ENCODE results near the gene DPP8. TPM values are rescaled to one million over a fixed set of nuclear protein-coding genes. Genes with fewer than 3 reads are reported as not detected.

Gene DPP8
- total RNA-seq, 4 donors from 2014 or later, result 33.1 to 52.5 (median 40.5) TPM

- no peak for TF ChIP-seq CTCF (IDR thresholded peaks at IDR 0.05; ENCODE audit: low read depth)
Observed at GRCh38 chr15:65532738-65533051, 15.2 kb upstream of the DPP8 start.

DNA sequence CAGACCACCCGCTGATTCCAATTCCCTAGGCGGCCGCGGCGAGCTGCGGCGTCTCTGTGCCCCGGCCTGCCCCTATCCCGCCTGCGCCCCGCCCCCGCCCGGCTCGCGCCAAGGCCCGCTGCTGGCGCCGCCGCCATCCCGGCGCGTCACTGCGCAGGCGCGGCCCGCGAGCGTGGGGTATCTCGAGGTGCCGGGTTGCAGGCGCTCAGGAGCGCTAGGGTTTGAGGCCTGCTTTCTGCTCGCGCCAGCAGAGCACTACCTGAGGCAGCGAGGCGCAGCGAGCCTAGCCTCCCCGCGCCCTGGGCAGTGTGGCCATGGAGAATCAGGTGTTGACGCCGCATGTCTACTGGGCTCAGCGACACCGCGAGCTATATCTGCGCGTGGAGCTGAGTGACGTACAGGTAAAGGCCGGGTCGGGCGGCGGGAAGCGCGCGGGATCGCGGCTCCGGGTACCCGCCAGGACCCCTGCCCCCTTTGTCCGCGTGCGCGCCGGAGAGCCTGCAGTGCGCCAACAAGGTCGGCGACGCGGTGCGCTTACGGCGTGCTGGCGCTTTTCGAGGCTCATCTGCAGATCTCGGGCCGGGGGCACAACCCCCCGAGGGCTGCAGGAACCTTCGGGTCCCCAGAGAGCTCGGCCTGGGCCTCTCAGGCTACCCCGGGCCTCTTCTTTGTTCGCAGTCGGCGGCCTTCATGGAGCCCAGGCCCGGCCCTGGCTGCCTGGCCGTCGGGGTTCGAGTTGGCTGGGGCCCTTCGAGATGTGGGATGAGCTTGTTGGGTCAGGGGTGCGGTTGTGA lies 13.0 kb upstream of the DPP8 start, which contains the start of gene HACD3:
Gene HACD3, plus strand, starts transcription at position 146 of the 794 bp plus-strand sequence. Its CDS starts 169 bp downstream, at position 315.
- TF ChIP-seq CTCF (IDR thresholded peaks at IDR 0.05; ENCODE audit: low read depth), result no peak

GRCh38 chr15:65529762-65530317 lies 12.4 kb upstream of the DPP8 start:
- no peak for TF ChIP-seq CTCF (IDR thresholded peaks at IDR 0.05; ENCODE audit: low read depth)

DNA sequence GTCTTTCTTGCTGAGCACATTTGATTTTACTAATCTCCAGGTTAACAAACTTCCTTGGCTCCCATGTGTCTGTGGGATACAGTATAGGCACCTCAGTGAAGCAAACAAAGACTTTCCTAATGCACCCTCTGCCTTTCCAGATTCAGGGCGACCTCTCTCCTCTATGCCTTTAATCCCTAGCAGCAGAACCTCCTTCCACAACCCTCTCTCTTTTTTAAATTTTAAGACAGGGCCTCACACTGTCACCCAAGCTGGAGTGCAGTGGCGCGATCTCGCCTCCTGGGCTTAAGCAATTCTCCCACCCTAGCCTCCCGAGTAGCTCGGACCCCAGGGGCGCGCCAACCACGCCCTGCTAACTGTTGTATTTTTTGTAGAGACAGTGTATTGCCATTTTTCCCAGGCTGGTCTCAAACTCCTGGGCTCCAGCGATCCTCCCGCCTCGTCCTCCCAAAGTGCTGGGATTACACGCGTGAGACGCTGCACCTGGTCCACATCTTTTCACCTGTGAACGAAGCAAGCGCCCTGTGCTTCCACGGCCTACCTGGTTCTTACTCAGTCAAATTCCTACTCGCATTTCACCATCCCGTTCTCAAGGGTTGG lies 11.1 kb upstream of the DPP8 start:
- no peak for TF ChIP-seq CTCF (IDR thresholded peaks at IDR 0.05; ENCODE audit: low read depth)

DNA sequence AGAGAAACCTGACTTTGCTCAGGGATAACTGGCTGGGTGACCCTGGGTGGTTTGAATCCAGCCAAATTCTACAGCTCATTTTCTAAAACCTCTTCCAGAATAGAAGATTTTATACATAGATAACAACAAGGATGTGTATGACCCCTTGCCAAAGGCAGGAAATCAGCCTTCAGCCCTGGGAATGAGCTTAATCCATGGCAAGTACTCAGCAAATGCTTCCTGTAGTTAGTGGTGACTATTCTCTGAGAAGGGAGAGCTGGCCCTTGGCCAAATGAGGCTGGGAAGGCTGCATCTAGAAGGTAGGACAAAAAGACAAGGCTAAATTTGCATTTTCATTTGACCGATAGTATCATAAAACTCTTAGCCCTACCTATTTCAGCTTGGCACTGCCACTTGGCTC lies 8.1 kb upstream of the DPP8 start:
- TF ChIP-seq CTCF (IDR thresholded peaks at IDR 0.05; ENCODE audit: low read depth), result no peak

DNA sequence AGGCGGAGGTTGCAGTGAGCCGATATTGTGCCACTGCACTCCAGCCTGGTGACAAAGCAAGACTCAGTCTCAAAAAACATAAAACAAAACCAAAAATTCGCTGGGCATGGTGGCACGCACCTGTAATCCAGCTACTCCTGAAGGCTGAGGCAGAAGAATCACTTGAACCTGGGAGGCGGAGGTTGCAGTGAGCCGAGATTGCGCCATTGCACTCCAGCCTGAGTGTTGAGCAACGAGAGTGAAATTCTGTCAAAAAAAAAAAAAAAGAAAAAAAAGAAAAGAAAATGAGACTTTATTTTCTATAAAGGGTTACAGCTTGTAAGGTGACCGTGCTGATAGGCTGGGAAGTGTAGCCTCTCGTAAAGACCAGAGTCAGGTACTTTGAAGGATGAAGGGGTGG lies 6.7 kb upstream of the DPP8 start:
- TF ChIP-seq CTCF (IDR thresholded peaks at IDR 0.05; ENCODE audit: low read depth), result no peak

DNA sequence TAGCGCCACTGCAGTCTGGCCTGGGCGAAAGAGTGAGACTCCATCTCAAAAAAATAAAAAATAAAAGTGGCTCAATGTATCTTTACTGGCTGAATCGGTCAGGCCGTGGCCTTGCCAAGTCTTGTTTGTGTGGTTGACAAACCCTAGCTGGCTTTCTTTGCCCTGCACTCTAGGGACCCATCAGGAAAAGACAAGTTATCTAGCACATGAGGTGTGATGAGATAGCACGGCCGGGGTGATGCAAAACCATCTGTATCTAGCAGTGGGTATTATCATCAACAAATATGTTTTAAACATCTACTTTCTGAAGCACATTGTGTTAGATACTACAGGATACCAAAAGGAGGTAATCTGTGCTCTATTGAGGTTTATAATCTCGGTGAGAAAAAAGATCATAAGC lies 3.9 kb upstream of the DPP8 start:
- no peak for TF ChIP-seq CTCF (IDR thresholded peaks at IDR 0.05; ENCODE audit: low read depth)
